ENCODE data around the gene KANSL1L. TPM values are rescaled to one million over a fixed set of nuclear protein-coding genes. Genes with fewer than 3 reads are reported as not detected.

KANSL1L gene
- polyA plus RNA-seq, 1 donor (not counting 4 experiments of a cell fraction or from before 2014, with no cell fraction given) = 4.7 TPM

DNA sequence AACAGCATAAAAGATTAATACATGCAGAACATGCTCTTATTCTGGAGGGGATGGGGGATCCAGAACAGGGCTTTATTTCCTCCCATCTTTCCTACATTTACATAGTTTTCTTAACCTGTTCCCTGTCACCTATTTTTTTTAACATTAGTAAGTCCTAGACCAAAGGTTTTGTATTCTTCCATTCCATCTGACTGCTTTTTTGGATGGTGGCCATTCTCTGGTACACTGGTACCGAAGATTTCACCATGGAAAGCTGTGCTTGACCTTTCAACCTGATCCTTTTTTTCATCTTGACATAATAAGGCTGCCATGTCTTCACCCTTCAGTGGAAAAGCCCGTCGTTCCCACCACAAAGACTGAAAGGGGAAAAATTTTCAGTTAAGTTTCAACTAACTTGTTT lies 148.4 kb downstream of the KANSL1L start:
- Histone ChIP-seq H3K9me3 (ENCODE audit: control insufficient read depth, low read depth, low read length) (no peaks in the 10 kb centered on the region), H3K79me2 (ENCODE audit: control insufficient read depth, insufficient read depth, low read length) (no peaks in the 10 kb centered on the region), H3K4me2 (ENCODE audit: control insufficient read depth, extremely low read depth, insufficient read depth, low read depth, low read length) (no peak overlapping the region), H3K4me3 (ENCODE audit: control insufficient read depth in 2 of 3, extremely low read depth in 1 of 3, insufficient read depth in 2 of 3, low read depth in 1 of 3, low read length in 3 of 3) (no peak overlapping the region), H3K9ac (ENCODE audit: control insufficient read depth, extremely low read depth, insufficient read depth, low read length) (no peak overlapping the region), H3K9me1 (ENCODE audit: control insufficient read depth, extremely low read depth, insufficient read depth, low read length) (no peaks in the 10 kb centered on the region), H3K36me3 (ENCODE audit: control insufficient read depth in 2 of 2, extremely low read depth in 1 of 2, insufficient read depth in 2 of 2, low read length in 2 of 2) (peaks cover 5 to 10% of the 10 kb centered on the region in 2 experiments), H3K4me1 (ENCODE audit: control insufficient read depth, extremely low read depth, insufficient read depth, low read length) (no peaks in the 10 kb centered on the region), H4K20me1 (ENCODE audit: control insufficient read depth, extremely low read depth, insufficient read depth, low read length) (no peaks in the 10 kb centered on the region), H2AFZ (ENCODE audit: control insufficient read depth, low read length) (no peak overlapping the region), H3K27ac (ENCODE audit: control insufficient read depth, insufficient read depth, low read length) (no peak overlapping the region), H3K27me3 (ENCODE audit: control insufficient read depth, extremely low read depth, insufficient read depth, low read length) (no peaks in the 10 kb centered on the region)
- dilution Hi-C loops (cut with MboI; ENCODE audit: extremely low pct_ligation_motif_present, low sequenced_read_pairs) = no loop called here
- TF ChIP-seq EZH2 (IDR thresholded peaks at IDR 0.05; ENCODE audit: low read length) = no peak
- TF ChIP-seq, protein P1, sequence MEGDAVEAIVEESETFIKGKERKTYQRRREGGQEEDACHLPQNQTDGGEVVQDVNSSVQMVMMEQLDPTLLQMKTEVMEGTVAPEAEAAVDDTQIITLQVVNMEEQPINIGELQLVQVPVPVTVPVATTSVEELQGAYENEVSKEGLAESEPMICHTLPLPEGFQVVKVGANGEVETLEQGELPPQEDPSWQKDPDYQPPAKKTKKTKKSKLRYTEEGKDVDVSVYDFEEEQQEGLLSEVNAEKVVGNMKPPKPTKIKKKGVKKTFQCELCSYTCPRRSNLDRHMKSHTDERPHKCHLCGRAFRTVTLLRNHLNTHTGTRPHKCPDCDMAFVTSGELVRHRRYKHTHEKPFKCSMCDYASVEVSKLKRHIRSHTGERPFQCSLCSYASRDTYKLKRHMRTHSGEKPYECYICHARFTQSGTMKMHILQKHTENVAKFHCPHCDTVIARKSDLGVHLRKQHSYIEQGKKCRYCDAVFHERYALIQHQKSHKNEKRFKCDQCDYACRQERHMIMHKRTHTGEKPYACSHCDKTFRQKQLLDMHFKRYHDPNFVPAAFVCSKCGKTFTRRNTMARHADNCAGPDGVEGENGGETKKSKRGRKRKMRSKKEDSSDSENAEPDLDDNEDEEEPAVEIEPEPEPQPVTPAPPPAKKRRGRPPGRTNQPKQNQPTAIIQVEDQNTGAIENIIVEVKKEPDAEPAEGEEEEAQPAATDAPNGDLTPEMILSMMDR (optimal IDR thresholded peaks at IDR 0.05 in 1 of 3, IDR thresholded peaks at IDR 0.05 in 1 of 3, conservative IDR thresholded peaks at IDR 0.05 in 1 of 3; ENCODE audit: extremely low read depth in 1 of 3, insufficient read depth in 2 of 3, low read length in 3 of 3) = no peak
- FAIRE-seq (no peak), DNase-seq (ENCODE audit: low read depth, low spot score) (no peak)

DNA sequence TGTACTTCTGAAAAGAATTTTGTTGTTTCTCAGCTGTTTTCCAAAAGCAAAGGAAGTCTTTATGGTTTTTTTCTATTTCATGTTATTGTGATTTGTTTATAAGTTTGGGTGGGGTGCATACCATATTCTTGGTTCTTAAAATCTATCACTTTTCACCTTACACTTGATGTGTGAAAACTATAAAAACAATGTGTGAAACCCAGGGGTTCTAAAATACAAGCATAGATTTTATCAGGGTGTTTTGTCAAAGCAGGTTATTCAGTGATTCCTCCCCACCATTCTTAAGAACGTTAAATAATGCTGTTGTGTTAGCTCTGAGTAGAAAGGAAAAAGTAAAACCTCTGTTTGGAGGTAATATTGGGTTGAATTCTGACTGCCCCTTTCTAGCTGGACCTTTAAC lies 151.1 kb downstream of the KANSL1L start:
- Histone ChIP-seq H4K20me1 (ENCODE audit: control insufficient read depth, extremely low read depth, insufficient read depth, low read length) (peaks cover 2% of the 10 kb centered on the region), H3K27ac (ENCODE audit: control insufficient read depth, insufficient read depth, low read length) (no peak overlapping the region), H3K4me2 (ENCODE audit: control insufficient read depth, extremely low read depth, insufficient read depth, low read depth, low read length) (no peak overlapping the region), H3K9ac (ENCODE audit: control insufficient read depth, extremely low read depth, insufficient read depth, low read length) (no peak overlapping the region), H3K27me3 (ENCODE audit: control insufficient read depth, extremely low read depth, insufficient read depth, low read length) (no peaks in the 10 kb centered on the region), H3K4me3 (ENCODE audit: control insufficient read depth in 2 of 3, extremely low read depth in 1 of 3, insufficient read depth in 2 of 3, low read depth in 1 of 3, low read length in 3 of 3) (no peak overlapping the region), H2AFZ (ENCODE audit: control insufficient read depth, low read length) (no peak overlapping the region), H3K36me3 (ENCODE audit: control insufficient read depth in 2 of 2, extremely low read depth in 1 of 2, insufficient read depth in 2 of 2, low read length in 2 of 2) (peaks cover 5 to 12% of the 10 kb centered on the region in 2 experiments), H3K79me2 (ENCODE audit: control insufficient read depth, insufficient read depth, low read length) (peaks cover 3% of the 10 kb centered on the region), H3K9me3 (ENCODE audit: control insufficient read depth, low read depth, low read length) (no peaks in the 10 kb centered on the region), H3K9me1 (ENCODE audit: control insufficient read depth, extremely low read depth, insufficient read depth, low read length) (no peaks in the 10 kb centered on the region), H3K4me1 (ENCODE audit: control insufficient read depth, extremely low read depth, insufficient read depth, low read length) (no peaks in the 10 kb centered on the region)
- FAIRE-seq = no peak
- dilution Hi-C loops (cut with MboI; ENCODE audit: extremely low pct_ligation_motif_present, low sequenced_read_pairs) = no loop called here
- TF ChIP-seq EZH2 (IDR thresholded peaks at IDR 0.05; ENCODE audit: low read length) = no peak
- TF ChIP-seq, protein P1 (optimal IDR thresholded peaks at IDR 0.05 in 1 of 3, IDR thresholded peaks at IDR 0.05 in 1 of 3, conservative IDR thresholded peaks at IDR 0.05 in 1 of 3; ENCODE audit: extremely low read depth in 1 of 3, insufficient read depth in 2 of 3, low read length in 3 of 3) = no peak
- DNase-seq (ENCODE audit: low read depth, low spot score) = no peak

All from keratinocyte (primary cell).